ENCODE data around the gene TUBG1. TPM values are rescaled to one million over a fixed set of nuclear protein-coding genes. Genes with fewer than 3 reads are reported as not detected.

The TUBG1 gene
- total RNA-seq: 55.9 and 60.2 TPM in 2 replicates

DNA sequence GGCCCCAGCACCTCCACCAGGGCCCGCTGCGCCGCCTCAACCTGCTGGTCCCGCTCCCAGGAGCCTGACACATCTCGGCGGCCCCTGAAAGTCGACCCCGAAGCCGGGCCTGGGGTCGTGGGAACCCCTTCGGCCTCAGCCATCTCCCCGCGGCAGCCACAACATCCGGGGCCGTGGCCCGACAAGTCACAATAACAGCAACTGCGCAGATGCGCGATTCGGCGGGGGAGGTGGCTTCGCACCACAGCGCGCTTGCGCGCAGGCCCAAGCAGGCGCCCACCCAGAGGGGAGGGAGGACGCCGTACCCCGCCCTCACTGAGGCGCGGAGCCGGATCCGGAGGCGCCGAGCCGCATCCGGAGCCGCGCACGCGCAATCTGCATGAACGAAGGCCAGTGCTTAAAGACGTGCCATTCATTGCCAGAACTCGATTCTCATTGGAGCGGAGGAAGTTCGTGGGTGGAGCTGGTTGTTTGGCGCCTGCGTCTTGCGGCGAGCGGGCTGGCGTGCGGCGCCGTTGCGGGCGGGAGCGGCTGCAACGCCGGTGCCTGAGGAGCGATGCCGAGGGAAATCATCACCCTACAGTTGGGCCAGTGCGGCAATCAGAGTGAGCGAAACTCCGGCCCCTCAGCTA, at the start of gene TUBG1, which contains the start of gene RETREG3:
Gene TUBG1 (plus strand): TSS at position 502 of the 632 bp plus-strand sequence. CDS start 55 bp downstream, at position 557.
Gene RETREG3 (minus strand): TSS at position 193 of the 632 bp plus-strand sequence. CDS start 50 bp downstream, at position 143.

DNA sequence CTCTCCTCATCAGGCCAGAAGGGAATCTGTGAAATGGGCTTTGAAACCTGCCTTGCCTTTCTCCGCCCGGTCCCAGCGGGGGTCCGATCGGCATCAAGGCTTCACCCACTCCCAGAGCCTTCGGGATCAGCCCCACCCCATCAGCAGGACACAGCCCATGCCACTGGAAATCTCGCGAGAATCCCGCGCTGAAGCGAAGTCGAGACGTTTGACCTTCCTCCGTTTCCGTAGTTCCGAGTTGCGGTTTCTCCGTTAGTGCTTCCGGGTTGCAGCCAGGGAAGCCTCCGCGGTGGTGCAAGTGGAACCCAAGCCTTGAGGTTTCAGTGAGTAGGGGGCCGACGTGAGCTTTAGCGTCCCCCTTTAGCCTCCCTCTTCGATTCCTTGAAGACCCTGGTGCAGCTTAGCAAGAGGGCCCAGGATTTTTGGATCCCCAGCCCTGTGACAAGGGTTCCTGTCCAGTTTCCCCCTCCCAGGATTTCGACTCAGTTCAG, 47.5 kb upstream of the TUBG1 start, which contains the start of gene COASY:
Gene COASY (plus strand): TSS at position 252 of the 491 bp plus-strand sequence. CDS start 475 bp downstream, outside the sequence.

DNA sequence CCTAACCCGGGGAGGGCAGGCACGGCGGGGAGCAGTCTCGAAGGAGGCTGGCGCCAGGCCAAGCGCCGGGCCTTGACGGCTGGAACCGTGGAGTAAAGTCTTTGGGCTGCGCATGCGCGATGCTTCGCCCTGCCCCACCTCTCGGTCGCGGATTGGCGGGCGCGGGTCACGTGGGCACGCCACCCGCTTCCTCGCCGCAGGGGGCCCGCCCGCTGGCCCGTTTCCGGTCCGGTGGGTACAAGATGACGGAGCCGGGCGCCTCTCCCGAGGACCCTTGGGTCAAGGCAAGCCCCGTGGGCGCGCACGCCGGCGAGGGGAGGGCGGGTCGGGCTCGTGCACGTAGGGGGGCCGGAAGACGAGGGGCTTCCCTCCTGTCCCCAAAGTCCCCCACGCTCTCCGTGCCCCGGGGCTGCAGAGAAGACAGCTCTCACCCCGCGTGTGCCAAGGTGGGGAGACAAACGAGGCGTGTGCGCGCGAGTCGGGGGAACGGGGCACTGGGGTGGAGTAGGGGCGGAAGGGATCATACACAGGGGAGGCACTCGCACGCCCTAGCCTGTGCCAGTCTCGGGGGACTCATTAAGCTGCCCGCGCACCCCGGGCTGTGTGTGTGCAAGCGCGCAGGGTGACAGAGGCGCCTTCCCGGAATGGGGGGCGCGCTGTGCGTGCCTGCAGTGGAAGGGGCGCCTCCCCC, 42.5 kb upstream of the TUBG1 start, which contains the start of gene MLX:
Gene MLX (plus strand): TSS at position 218 of the 691 bp plus-strand sequence. CDS start 25 bp downstream, at position 243.

DNA sequence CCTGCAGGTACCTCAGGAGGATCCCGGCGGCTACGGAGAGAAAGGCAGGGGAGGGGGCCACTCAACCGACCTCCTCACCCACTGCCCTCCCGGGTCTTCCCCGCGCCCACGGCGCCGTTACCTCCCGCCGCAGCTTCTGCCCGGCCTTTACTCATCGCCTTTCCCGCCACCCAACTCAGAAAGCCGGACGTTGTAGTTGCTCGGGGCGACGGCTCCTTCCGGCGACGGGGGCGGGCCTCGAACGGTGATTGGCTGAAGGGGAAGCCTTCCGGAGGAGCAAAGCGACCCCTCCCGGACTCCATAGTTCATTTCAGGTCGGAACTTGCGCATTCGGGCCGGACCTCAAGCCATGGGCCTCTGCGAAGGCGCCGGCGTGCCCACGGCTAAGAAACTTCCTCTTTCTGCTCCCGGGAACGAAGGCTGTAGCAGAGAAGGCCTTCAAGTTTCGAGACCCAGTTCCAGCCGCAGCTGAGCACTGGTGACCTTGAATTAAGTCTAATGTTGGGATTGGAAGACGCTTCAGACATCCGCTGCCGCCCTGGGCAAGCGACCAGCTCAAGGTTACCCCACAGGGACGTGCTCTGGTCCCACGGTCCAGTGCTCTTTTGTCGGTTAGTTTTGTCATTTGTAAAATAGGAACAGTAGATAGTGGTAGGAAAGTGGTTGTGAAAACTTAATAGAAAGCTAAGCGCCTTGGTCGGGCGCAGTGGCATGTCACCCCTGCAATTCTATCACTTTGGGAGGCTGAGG, 31.8 kb upstream of the TUBG1 start, which contains the start of gene PSMC3IP:
Gene PSMC3IP (minus strand): TSS at position 198 of the 750 bp plus-strand sequence. CDS start 43 bp downstream, at position 155.

DNA sequence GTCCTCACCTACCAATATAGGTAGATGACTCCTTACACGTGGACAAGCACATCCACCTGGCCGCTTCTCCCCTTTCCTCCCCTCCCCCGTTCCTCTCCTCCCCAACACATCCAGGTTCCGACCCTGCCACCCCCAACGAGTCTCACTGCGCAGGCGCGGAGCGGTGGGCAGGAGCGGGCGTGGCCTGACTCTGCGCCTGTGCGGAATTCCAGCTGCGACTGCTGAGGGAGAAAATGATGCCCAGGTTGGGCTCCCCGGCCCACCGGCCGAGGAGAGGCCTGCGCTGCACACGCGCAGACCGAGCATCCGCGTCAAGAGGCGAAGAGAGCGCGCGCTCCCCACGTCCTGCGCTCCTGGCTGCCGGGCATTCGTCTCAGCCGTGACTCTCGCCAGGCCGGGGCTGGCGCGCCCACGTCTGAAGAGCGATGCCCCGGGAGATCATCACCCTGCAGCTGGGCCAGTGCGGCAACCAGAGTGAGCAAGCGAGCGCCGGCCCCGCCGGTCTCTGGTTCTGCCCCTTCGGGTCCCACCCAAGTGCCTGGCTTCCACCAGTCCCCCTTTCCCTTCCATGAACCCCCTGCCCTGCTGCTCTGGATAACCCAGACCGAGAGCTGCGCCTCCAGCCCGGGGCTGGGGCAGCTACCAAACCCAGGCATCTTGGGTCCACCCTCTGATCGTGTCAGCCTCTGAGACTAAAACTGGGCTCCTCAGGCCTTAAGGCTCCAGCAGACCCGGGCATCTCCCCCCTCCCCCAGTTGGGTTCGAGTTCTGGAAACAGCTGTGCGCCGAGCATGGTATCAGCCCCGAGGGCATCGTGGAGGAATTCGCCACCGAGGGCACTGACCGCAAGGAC, 49.8 kb downstream of the TUBG1 start, which contains the start of gene TUBG2:
Gene TUBG2 (plus strand): TSS at position 206 of the 853 bp plus-strand sequence. CDS start 220 bp downstream, at position 426.

Other genes starting within 250 kb of the TUBG1 start
- 79.4 and 92.6 TPM in 2 replicates for gene STAT3, start 221.2 kb upstream of the TUBG1 start, total RNA-seq
- gene CAVIN1, start 186.4 kb upstream of the TUBG1 start, total RNA-seq: 515 and 628 TPM in 2 replicates
- gene ATP6V0A1, start 150.8 kb upstream of the TUBG1 start, total RNA-seq: 59.9 and 60.8 TPM in 2 replicates
- gene NAGLU, start 73.4 kb upstream of the TUBG1 start, total RNA-seq: 25.4 and 29.1 TPM in 2 replicates
- 1.5 and 4.3 TPM in 2 replicates for gene HSD17B1, start 56.8 kb upstream of the TUBG1 start, total RNA-seq
- gene COASY, start 47.5 kb upstream of the TUBG1 start, total RNA-seq: 16.9 and 26.0 TPM in 2 replicates
- 37.5 and 47.7 TPM in 2 replicates for gene MLX, start 42.6 kb upstream of the TUBG1 start, total RNA-seq
- gene PSMC3IP, start 32.0 kb upstream of the TUBG1 start, total RNA-seq: 5.1 and 8.0 TPM in 2 replicates
- 41.5 and 53.2 TPM in 2 replicates for gene RETREG3, start 309 bp upstream of the TUBG1 start, total RNA-seq
- gene TUBG2, start 49.6 kb downstream of the TUBG1 start, total RNA-seq: 12.9 TPM in 2 replicates
- gene PLEKHH3, start 67.3 kb downstream of the TUBG1 start, total RNA-seq: 11.8 and 12.9 TPM in 2 replicates
- 2.2 and 3.9 TPM in 2 replicates for gene CCR10, start 72.2 kb downstream of the TUBG1 start, total RNA-seq
- 15.8 and 16.8 TPM in 2 replicates for gene CNTNAP1, start 72.8 kb downstream of the TUBG1 start, total RNA-seq
- 26.5 and 26.6 TPM in 2 replicates for gene EZH1, start 135.4 kb downstream of the TUBG1 start, total RNA-seq
- 0.73 TPM in 1 of 2 replicates, not detected in the other for gene RAMP2, start 151.5 kb downstream of the TUBG1 start, total RNA-seq
- gene VPS25, start 163.8 kb downstream of the TUBG1 start, total RNA-seq: 50.6 and 55.1 TPM in 2 replicates
- gene WNK4, start 170.9 kb downstream of the TUBG1 start, total RNA-seq: 0.59 TPM in 1 of 2 replicates, not detected in the other
- gene COA3, start 189.0 kb downstream of the TUBG1 start, total RNA-seq: 54.0 and 61.0 TPM in 2 replicates
- gene CNTD1, start 189.2 kb downstream of the TUBG1 start, total RNA-seq: not detected in 2 replicates
- 63.6 and 66.3 TPM in 2 replicates for gene BECN1, start 214.6 kb downstream of the TUBG1 start, total RNA-seq
- gene PSME3, start 223.7 kb downstream of the TUBG1 start, total RNA-seq: 101 and 117 TPM in 2 replicates
- gene AOC2, start 234.9 kb downstream of the TUBG1 start, total RNA-seq: 0.73 and 1.4 TPM in 2 replicates
- 0.20 and 0.37 TPM in 2 replicates for gene AOC3, start 241.5 kb downstream of the TUBG1 start, total RNA-seq